PC-9 (cell line): Measurements from ENCODE around the gene PTPRG. TPM values are rescaled to one million over a fixed set of nuclear protein-coding genes. Genes with fewer than 3 reads are reported as not detected.
A peak's percentile ranks its signal among the peaks of the same experiment; 100 is the strongest.

ENCODE experiments used
- BruUV-seq: library from RNA; stranded (reverse); fragments of 400-500 nt; replicated peaks from 2 replicates; lab custom pipeline; 2021; lab: Mats Ljungman, UMichigan
- CTCF ChIA-PET: fragments of 300-600 bp; sonication (Branson Sonifier 250); formaldehyde crosslinking; loops from one replicate; lab custom pipeline; 2022; ENCODE audit warnings: antibody characterized with exemption; lab: Charles Lee
- POLR2A ChIA-PET: fragments of 300-600 bp; sonication (Branson Sonifier 250); formaldehyde crosslinking; loops from one replicate; lab custom pipeline; 2022; ENCODE audit warnings: antibody characterized with exemption; ENCODE audit not compliant: unreplicated experiment; lab: Charles Lee
- DNase-seq, 2 experiments: peaks; one replicate each; pipeline versions ENCODE4 v3.0.0 to v3.0.0-alpha.2; 2015 to 2022; ENCODE audit warnings: mixed read lengths in 1 of 2
- H2AFZ ChIP-seq: fragments of 200-600 bp; sonication (generic); 2 replicates; pipeline ENCODE4 v1.8.1; 2017; ENCODE audit warnings: antibody characterized with exemption
- H3F3A ChIP-seq: fragments of 200-600 bp; sonication (generic); 2 replicates; pipeline ENCODE4 v1.8.1; 2017; ENCODE audit warnings: antibody characterized with exemption, mild to moderate bottlenecking, low read depth; ENCODE audit not compliant: insufficient read depth
- H3K27ac ChIP-seq: fragments of 200-600 bp; sonication (generic); 2 replicates; pipeline ENCODE4 v1.6.1; 2016; ENCODE audit warnings: mixed run types
- H3K27me3 ChIP-seq: fragments of 200-600 bp; sonication (generic); 2 replicates; pipeline ENCODE4 v1.6.1; 2016; ENCODE audit warnings: low read depth, mixed run types; ENCODE audit not compliant: insufficient read depth
- H3K36me3 ChIP-seq: fragments of 200-600 bp; sonication (generic); 2 replicates; pipeline ENCODE4 v1.6.1; 2016; ENCODE audit warnings: low read depth, mixed run types
- H3K4me1 ChIP-seq: fragments of 200-600 bp; sonication (generic); replicated peaks from 2 replicates; pipeline ENCODE4 v1.6.1; 2016; ENCODE audit warnings: mixed run types; ENCODE audit not compliant: insufficient read depth
- H3K4me2 ChIP-seq: fragments of 200-600 bp; sonication (generic); 2 replicates; pipeline ENCODE4 v1.6.1; 2017; ENCODE audit warnings: mixed run types
- H3K4me3 ChIP-seq: fragments of 200-600 bp; sonication (generic); 2 replicates; pipeline ENCODE4 v1.6.1; 2016; ENCODE audit warnings: mixed run types
- H3K79me2 ChIP-seq: fragments of 200-600 bp; sonication (generic); 2 replicates; pipeline ENCODE4 v1.6.1; 2017; ENCODE audit warnings: low read depth, mixed run types
- H3K9me2 ChIP-seq: fragments of 200-600 bp; sonication (generic); 2 replicates; pipeline ENCODE4 v1.8.1; 2017; ENCODE audit warnings: mild to moderate bottlenecking; ENCODE audit not compliant: insufficient read depth
- H3K9me3 ChIP-seq: fragments of 200-600 bp; sonication (generic); 2 replicates; pipeline ENCODE4 v1.8.1; 2016; ENCODE audit warnings: low read depth; ENCODE audit not compliant: insufficient read depth
- H4K20me1 ChIP-seq: fragments of 200-600 bp; sonication (generic); 2 replicates; pipeline ENCODE4 v1.8.1; 2017; ENCODE audit not compliant: insufficient read depth
- CTCF ChIP-seq: fragments of 200-600 bp; sonication (generic); conservative IDR thresholded peaks from 2 replicates; pipeline ENCODE4 v1.6.1; 2017; ENCODE audit warnings: mixed run types, antibody characterized with exemption, mild to moderate bottlenecking, moderate library complexity
- EZH2 ChIP-seq: fragments of 200-600 bp; sonication (generic); IDR thresholded peaks from 2 replicates; pipeline ENCODE4 v1.8.0; 2017; ENCODE audit warnings: antibody characterized with exemption, low read depth
- intact Hi-C: fragments of 100-400 bp; cut with micrococcal nuclease; formaldehyde crosslinking; loops from one replicate; pipeline ENCODE4 v1.10.0; 2022; ENCODE audit not compliant: unreplicated experiment
- total RNA-seq: library from RNA; stranded (reverse); gene quantifications from 2 replicates; pipeline ENCODE4 v1.2.3, GENCODE V29; 2021

PTPRG gene
- total RNA-seq, 1 experiment from 2014 or later, result 32.9 TPM

GRCh38 chr3:61560517-61561373, 626 bp upstream of the PTPRG start:
- no peaks in the 10 kb centered on the region for H3K9me2 ChIP-seq
- no peaks in the 10 kb centered on the region for H3K4me1 ChIP-seq
- no peaks in the 10 kb centered on the region for H4K20me1 ChIP-seq
- 0 out of 2 replicates have a peak, but pooled peaks cover 5% of the 10 kb centered on the region for H3K79me2 ChIP-seq
- intact Hi-C loops, result loop anchor here (1.0 to 5.0 kb wide), 3 partner anchors 68 to 572 kb away; no protein-coding TSS in a partner anchor
- no peaks in the 10 kb centered on the region for H3K9me3 ChIP-seq
- peak overlapping the region; percentile 84 for H3K4me2 ChIP-seq
- POLR2A ChIA-PET, result interaction anchor here (0.7 kb wide), 2 partner anchors 165 to 630 kb away, joined by 12 to 13 read pairs; no protein-coding TSS in a partner anchor
- peak overlapping the region; percentile 74 for H3K4me3 ChIP-seq
- CTCF ChIA-PET, result interaction anchor here (0.9 kb wide), 1 partner anchor 30 kb away, joined by 6 read pairs; no protein-coding TSS in a partner anchor
- BruUV-seq, result TSS peak; percentile 71
- no peaks in the 10 kb centered on the region for H3K27me3 ChIP-seq
- peak; percentile 71 to 73 for DNase-seq
- no peaks in the 10 kb centered on the region for H3K36me3 ChIP-seq
- TF ChIP-seq CTCF, result no peak
- TF ChIP-seq EZH2, result no peak
- H2AFZ ChIP-seq, result peak overlapping the region; percentile 85
- 0 out of 2 replicates have a peak overlapping the region, but pooled peaks have one; percentile 1 for H3K27ac ChIP-seq
- no peaks in the 10 kb centered on the region for H3F3A ChIP-seq

- Histone ChIP-seq H2AFZ (peak overlapping the region; percentile 85), H3K79me2 (0 out of 2 replicates have a peak, but pooled peaks cover 5% of the 10 kb centered on the region), H3K27me3 (no peaks in the 10 kb centered on the region), H4K20me1 (no peaks in the 10 kb centered on the region), H3K9me3 (no peaks in the 10 kb centered on the region), H3K4me2 (peak overlapping the region; percentile 84), H3F3A (no peaks in the 10 kb centered on the region), H3K4me1 (no peaks in the 10 kb centered on the region), H3K9me2 (no peaks in the 10 kb centered on the region), H3K4me3 (peak overlapping the region; percentile 74), H3K27ac (no peak overlapping the region), H3K36me3 (no peaks in the 10 kb centered on the region)
- DNase-seq, result no peak
- TF ChIP-seq EZH2, result no peak
- no peak for TF ChIP-seq CTCF
- no TSS peak for BruUV-seq
- ChIA-PET CTCF (no interaction called here), POLR2A (interaction anchor here (0.6 to 0.7 kb wide), 3 partner anchors 384 to 1842 kb away, joined by 15 to 19 read pairs (median 18); no protein-coding TSS in a partner anchor)
- intact Hi-C loops, result loop anchor here (5.0 kb wide), 2 partner anchors 95 to 570 kb away; no protein-coding TSS in a partner anchor
Measured at GRCh38 chr3:61562042-61562720, 810 bp downstream of the PTPRG start.

GRCh38 chr3:61562721-61563312, 1.4 kb downstream of the PTPRG start:
- H3K4me2 ChIP-seq, result peak overlapping the region; percentile 84
- ChIA-PET POLR2A (no interaction called here), CTCF (no interaction called here)
- H3K4me1 ChIP-seq, result no peaks in the 10 kb centered on the region
- no peaks in the 10 kb centered on the region for H3K27me3 ChIP-seq
- 0 out of 2 replicates have a peak, but pooled peaks cover 5% of the 10 kb centered on the region for H3K79me2 ChIP-seq
- no peaks in the 10 kb centered on the region for H3F3A ChIP-seq
- peak overlapping the region; percentile 74 for H3K4me3 ChIP-seq
- H3K9me3 ChIP-seq, result no peaks in the 10 kb centered on the region
- intact Hi-C loops, result loop anchor here (5.0 kb wide), 2 partner anchors 94 to 569 kb away; no protein-coding TSS in a partner anchor
- H4K20me1 ChIP-seq, result no peaks in the 10 kb centered on the region
- H3K36me3 ChIP-seq, result no peaks in the 10 kb centered on the region
- no peaks in the 10 kb centered on the region for H3K9me2 ChIP-seq
- DNase-seq, result no peak
- TF ChIP-seq EZH2 (no peak), CTCF (no peak)
- H2AFZ ChIP-seq, result peak overlapping the region; percentile 85
- no TSS peak for BruUV-seq
- H3K27ac ChIP-seq, result no peak overlapping the region
